ENCODE data around the gene RIPOR3. TPM values are rescaled to one million over a fixed set of nuclear protein-coding genes. Genes with fewer than 3 reads are reported as not detected.
"Not testable (repeated sequence)": the region's sequence is repeated elsewhere in the genome, so short reads cannot be mapped to it uniquely, and the experiment has no call there.

RIPOR3 gene
- total RNA-seq, 1 donor from 2014 or later: 0.41 TPM

DNA sequence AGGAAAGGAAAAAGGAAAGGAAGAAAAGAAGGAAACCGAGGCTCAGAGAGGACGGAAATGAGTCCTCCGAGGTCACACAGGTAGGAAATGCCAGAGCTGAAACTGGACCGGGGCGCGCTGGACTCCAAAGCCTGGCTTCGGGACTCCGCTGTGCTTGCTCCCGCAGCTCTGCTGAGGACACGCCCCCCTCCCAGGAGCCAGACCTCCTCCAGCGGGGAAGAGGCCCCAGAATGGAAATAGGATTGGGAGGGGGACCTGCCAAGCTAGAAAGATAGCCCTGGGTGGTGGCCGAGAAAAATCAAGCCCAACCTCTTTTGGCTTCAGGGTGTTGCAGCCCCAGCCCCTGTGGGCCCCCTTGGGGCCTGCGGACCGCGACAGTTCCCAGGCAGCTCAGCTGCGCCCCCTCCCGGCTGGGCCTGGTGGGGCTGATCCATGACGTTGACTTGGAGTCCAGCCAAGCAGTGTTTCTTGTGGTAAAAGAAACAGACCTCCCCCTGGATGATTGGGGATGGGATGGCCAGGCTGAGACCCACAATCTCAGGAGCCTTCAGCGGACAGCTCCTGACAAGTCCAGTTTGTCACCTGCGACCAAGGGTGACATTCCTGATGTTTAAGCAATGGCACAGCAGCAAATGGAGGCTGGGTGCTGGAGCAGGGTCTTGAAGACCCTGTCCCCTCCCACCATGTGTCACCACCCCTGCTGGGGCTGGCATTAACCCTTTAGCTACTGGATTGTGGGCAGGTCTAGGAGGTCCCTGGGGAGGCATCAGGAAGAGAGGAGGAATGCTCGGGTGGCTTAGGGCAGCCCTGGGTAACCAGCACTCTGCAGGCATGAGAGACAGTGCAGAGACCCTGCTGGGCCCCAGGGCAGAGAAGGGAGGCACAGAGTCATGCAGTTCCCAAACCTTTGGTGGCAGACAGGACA, 55.4 kb downstream of the RIPOR3 start:
- DNase-seq (ENCODE audit: extremely low read depth, low read depth, low spot score): no peak

DNA sequence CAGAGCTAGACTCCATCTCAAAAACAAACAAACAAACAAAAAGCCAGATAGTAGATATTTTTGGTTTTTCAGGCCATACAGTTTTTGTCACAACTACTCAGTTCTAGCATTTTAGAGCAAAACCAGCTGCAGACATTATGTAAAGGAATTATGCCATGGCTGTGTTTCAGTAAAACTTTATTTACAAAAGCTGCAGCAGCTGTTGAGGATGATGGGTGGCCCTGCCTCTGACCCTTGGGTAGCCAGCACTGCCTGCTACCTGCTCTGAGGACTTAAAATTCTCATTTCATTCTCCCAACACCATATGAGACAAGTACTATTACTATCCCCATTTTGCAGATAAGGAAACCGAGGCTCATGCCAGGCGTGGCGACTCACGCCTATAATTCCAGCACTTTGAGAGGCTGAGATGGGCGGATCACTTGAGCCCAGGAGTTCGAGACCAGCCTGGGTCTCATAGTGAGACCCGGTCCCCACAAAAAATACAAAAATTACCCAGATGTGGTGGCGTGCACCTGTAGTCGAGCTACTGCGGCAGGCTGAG, 56.3 kb downstream of the RIPOR3 start:
- DNase-seq (ENCODE audit: extremely low read depth, low read depth, low spot score): no peak

DNA sequence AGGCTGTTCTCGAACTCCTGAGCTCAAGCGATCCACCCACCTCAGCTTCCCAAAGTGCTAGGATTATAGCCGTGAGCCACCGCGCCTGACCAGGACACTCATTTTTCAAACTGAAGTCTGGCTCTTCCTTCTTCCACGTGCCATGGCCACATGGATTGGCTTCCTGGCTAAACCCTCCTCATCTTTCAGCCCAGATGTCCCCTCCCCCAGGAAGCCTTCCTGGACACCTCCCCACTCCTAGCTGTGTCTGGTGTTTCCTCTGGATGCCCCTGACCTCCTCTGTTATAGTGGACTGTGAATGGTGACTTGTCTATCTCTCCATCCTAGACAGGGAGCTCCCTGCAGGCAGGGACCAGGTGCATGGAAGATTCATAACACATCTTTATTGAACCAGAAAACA, 57.2 kb downstream of the RIPOR3 start:
- no peak for DNase-seq (ENCODE audit: extremely low read depth, low read depth, low spot score)

DNA sequence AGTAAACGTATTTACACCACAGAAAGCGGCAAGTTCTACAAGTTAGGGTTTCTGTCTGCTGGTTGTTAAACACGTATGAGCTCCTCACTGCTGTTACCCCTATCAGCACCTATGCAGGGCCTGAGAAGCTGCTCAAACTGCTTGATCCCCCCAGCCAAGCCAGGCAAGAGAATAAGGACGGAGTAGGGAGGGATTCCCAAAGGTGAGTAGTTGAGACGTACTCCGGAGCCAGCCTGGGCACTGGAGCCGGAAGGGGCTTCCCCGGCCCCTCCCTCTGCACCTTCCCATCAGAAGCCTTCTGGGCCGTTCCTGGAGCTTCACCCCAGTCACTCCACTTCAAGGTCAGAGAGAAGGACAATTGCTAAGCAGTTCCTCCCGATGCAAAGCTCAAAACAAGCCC, 58.0 kb downstream of the RIPOR3 start:
- DNase-seq (ENCODE audit: extremely low read depth, low read depth, low spot score): no peak

DNA sequence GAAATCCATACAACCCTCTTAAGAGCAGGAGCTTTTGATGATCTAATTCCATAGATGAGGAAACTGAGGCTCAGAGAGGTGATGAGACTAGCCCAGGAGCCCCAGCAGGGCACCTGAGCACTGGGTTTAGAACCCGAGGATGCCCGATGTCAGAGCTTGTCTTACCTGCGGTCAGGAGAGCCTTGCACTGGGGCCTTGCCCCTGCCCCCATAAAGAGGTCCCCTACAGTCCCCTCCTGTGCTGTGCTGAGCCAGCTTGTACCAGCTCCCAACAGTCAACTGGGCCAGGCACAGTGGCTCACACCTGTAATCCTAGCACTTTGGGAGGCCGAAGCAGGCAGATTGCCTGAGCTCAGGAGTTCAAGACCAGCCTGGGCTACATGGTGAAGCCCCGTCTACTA, 58.6 kb downstream of the RIPOR3 start:
- DNase-seq (ENCODE audit: extremely low read depth, low read depth, low spot score): no peak

DNA sequence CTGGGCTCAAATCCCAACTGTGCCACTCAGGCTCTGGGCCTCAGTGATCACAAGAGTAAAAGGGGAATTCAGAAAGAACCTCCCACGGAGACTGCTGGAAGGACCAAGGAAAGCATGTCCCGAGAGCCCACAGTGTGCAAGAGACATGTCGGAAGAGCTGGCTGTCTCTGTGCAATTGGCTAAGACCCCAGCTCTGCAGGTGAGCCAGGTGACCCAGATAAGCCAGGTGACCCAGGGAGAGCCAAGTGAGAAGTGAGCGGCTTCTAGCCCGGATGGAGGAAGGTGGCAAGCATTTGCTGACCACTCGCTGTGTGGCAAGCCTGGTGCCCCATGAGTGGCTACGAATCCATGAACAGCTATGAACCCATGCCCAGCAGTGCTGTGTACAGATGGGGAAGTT, 59.1 kb downstream of the RIPOR3 start:
- no peak for DNase-seq (ENCODE audit: extremely low read depth, low read depth, low spot score)

DNA sequence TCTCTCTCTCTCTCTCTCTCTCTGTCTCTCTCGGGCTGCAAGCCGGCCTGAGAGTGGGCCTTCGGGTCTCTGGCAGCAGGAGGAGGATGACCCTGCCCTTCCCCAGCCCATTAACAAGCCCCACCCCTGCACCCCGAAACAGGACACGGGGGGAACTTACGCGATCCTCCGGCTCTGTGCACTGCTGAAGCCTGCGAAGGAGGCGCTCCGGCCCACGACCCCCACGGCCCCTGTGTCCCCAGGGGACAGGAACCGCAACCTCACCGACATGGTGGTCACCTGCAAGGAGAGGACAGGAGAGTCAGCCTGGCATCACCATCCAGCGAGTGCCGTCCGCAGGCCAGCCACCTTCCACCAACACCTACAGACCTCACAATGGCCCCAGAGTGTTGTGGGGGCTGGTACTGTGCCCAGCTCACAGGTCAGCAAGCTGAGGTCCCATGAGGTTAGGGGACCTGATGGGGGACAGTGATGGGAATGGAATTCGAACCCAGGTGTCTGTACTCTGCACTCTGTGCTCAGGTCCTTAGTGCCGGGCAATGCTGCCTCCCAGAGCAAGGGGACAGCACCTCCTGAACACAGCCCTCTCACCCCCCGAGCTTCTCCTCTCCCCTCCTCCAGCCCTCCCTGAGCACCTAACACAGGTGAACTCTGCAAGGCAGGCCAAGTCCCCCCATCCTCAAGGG, 60.6 kb downstream of the RIPOR3 start:
- DNase-seq (ENCODE audit: extremely low read depth, low read depth, low spot score): no peak

DNA sequence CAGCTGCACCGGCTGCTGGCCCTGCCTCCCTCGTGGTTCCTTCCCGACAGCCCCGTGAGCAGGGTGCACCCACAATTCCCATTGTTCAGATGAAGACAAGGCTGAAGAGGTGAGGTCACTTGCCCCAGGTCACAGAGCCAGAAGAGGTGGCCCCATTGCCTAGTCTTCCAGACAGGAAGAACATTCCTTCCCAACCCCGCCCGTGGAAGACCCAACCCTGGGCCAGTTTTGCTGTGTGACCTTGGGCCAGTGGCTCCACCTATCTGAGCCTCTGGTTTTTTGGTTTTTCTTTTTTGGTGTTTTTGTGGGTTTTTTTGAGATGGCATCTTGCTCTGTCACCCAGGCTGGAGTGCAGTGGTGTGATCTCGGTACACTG, 61.7 kb downstream of the RIPOR3 start:
- no peak for DNase-seq (ENCODE audit: extremely low read depth, low read depth, low spot score)

DNA sequence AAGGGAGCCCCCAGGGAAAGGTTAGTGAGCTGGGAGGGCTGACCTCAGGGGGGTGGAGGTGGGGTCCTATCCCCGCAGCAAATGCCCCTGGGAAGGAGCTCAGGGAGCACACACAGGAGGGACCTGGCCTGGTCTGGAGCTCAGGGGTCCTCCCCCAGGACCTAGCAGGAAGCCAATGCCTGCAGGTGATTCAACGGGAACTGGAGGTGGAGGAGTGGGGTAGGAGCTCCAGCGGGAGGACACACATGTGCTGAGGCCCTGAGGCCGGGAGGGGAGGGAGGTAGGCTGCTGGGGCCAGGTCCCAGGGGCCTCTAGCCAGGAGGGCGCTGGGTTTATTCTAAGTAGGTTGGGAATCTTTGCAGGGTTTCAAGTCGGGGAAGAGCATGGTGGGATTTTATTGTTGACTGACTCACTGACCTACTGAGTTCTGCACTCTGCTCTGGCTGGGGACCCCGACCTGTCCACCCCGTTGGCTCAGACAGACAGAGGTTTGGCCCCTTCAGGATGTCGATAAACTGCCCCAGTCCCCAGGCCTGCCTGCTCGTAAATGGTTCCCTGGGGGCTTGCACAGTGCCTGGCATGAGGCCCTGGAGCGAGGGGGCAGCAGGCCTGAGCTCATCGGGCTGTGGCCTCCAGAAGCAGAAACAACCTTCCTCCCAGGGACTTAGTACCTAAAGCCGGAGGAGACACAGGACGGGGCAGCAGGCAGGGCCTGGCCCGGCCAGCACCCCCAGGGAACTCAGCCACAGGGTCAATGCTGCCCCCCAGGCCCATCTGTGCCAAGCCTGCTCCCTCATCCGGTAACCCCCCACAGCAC, 62.3 kb downstream of the RIPOR3 start:
- DNase-seq (ENCODE audit: extremely low read depth, low read depth, low spot score): no peak

DNA sequence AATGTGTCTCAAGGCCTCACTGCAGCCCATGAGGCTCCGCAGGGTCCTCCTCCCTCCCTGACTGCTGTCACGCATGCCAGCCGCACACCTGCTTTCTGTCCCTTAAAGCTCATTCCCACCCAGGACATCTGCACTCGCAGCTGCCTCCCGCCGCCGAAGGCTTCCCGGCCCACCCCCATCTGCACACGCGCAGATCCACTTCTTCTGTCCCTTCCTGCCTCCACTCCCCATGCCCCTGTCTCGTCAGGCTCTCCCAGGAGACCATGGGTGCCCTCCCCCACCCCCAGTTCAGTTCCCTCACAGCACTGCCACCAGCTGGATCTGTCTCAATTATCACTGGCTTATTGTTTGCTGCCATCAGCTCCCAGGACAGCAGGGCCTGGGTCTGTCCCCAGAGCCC, 63.0 kb downstream of the RIPOR3 start:
- DNase-seq (ENCODE audit: extremely low read depth, low read depth, low spot score): no peak

DNA sequence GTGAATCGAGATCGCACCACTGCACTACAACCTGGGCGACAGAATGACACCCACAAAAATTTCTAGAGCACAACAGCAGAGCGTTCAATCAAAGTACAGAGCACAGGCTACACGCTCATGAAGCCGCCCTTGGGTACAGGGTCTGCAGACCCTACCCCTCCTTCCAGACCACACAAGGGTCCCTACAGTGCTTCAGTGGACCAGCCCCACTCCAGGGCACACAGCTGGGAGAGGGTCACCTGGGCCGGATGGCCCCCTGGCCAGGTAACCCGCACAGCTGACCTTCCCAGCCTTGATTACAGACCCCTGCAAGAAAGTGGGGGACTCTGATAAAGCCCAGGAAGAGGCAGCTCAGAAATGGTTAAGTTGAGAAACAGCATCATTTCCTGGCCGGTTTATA, 63.6 kb downstream of the RIPOR3 start:
- DNase-seq (ENCODE audit: extremely low read depth, low read depth, low spot score): no peak

DNA sequence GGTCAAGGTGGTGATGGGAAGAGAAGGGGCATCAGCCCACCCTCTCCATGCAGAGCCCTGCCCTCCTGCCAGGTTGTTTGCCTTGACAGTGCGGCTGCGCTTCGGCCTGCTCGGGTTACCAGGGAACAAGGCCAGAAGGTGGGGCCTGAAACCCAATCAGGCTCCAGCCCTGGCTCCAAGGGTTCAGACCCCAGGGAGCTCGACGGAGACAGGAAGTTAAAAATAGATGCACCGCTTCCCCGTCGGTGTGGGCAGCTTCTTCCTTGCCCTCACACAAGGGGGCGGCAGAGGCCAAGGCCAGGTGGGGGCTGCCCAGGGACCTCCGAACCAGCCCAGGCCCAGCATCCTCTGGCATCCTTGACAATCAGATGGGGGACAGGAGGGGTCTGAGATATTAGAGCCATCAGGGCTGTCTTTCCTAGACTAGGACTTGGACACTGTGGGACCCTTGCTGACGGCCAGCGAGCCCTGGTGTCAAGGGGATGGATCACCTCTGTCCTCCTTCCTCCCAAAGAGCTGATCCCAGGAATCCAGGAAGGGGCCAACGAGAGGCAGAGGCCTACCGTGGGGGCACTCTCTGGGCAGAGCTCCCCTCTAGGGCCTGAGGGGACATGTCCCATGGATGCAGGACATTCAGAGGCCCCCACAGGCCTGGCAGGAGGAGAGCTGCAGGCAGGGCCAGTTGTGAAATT, 65.2 kb downstream of the RIPOR3 start:
- DNase-seq (ENCODE audit: extremely low read depth, low read depth, low spot score): no peak

DNA sequence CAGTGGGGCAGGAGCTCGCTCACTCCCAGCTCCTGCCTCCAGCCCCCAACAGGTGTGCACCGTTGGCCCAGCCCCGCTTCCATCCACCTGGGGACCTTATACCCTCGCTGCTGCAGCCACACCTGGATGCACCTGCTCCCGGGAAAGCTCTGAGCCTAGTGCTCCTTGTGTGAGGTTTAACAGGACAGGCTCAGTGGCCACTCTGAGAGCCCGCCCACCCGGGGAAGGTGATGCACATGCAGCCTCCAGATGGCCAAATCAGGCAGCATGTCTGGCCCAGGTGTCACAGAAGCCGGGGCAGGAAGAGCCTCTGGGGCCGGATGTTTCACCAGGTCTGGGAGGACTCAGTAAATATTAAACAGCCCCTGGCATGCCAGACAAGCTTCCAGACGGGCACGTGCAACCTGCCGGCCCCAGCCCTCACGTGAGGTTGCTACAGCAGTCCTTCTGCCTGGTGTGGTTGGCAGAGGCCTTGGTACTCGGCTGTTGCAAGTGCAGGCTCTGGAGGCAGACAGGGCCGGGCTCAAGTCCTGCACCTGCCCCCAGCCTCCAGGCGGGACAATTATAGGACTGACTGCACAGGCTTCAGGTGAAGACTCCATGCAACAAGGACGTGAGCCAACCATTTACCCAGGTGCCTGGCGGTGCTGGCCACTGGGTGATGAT, 66.9 kb downstream of the RIPOR3 start:
- DNase-seq (ENCODE audit: extremely low read depth, low read depth, low spot score): no peak

DNA sequence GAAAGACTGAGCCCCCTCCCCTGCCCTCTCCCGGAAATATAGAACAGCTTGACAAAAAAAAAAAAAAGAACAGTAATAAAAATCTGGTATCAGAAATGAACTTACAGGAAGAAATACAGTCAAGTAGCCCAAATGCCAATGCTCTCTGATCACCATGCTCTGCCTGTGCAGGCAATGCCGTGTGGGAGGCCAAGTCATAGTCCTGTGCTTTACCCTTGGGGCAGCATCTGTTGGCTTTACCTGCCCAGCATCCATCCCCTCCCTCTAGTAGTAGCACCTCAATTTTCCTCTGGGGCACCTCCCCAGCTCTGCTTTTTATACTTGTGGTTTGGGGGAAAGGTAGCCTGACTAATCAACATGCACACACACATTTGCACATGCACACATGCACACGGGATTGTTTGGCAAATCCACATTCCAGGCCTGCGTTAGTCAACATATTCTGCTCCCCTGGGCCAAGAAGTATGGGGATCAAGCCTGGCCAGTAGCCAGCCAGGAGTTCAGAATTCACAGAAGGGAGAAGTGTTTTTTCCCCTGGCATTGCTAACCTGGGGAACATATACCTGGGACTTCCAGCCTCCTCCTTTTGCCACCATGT, 70.2 kb downstream of the RIPOR3 start:
- no peak for DNase-seq (ENCODE audit: extremely low read depth, low read depth, low spot score)

DNA sequence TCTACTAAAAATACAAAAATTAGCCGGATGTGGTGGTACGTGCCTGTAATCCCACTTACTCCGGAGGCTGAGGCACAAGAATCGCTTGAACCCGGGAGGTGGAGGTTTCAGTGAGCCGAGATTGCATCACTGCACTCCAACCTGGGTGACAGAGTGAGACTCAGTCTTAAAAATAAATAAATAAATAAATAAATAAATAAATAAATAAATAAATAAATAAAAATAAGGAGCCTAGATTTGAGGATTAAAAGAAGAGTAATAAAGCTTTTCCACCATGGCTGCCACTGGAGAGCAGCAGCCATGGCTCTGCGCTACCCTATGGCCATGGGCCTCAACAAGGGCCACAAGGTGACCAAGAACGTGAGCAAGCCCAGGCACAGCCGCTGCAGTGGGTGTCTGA, 70.9 kb downstream of the RIPOR3 start:
- not testable (repeated sequence) for DNase-seq (ENCODE audit: extremely low read depth, low read depth, low spot score)

DNA sequence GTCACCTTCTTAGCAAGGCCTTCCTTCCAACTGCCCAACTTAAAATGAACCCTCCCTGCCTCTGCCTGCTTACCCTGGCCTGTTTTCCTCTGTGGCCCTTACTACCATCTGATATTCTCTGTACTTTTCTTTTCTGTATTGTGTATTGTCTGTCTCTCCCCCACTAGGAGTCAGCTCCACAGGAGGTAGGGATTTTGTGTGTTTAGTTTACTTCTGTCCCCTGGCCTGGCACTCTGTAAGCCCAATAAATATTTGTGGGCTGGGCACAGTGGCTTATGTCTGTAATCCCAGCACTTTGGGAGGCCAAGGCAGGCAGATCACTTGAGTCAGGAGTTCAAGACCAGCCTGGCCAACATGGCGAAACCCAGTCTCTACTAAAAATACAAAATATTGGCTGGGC, 72.8 kb downstream of the RIPOR3 start:
- no peak for DNase-seq (ENCODE audit: extremely low read depth, low read depth, low spot score)

DNA sequence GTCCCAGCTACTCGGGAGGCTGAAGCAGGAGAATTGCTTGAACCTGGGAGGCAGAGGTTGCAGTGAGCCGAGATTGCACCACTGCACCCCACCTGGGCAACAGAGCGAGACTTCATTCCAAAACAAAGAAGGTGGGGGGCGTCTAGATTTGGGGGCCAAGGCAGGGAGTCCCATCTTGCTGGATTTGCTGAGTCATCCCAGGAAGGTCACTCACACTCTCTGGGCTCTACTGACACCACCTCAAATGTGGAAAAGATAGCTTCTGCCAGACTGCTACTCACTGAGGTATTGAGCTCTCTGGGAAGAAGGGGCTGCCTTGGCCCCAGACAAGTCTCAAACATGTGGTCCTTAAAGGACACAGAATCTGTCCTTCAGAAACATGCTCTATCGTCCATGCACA, 74.3 kb downstream of the RIPOR3 start:
- DNase-seq (ENCODE audit: extremely low read depth, low read depth, low spot score): no peak

DNA sequence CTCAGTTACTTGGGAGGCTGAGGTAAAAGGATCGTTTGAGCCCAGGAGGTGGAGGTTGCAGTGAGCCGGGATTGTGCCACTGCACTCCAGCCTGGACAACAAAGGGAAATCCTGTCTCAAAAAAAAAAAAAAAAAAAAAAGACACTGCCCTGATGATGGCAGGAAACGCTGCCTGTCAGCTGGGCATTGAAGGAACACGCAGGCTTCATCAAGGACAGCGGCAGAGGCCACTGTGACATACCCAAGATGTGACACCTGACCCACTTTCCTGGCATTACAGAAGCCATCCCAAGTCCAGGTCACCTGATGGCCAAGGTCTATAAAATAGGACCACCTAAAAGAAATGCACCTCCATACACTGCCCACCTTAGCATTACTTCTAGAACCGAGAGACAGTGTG, 75.9 kb downstream of the RIPOR3 start:
- no peak for DNase-seq (ENCODE audit: extremely low read depth, low read depth, low spot score)

DNA sequence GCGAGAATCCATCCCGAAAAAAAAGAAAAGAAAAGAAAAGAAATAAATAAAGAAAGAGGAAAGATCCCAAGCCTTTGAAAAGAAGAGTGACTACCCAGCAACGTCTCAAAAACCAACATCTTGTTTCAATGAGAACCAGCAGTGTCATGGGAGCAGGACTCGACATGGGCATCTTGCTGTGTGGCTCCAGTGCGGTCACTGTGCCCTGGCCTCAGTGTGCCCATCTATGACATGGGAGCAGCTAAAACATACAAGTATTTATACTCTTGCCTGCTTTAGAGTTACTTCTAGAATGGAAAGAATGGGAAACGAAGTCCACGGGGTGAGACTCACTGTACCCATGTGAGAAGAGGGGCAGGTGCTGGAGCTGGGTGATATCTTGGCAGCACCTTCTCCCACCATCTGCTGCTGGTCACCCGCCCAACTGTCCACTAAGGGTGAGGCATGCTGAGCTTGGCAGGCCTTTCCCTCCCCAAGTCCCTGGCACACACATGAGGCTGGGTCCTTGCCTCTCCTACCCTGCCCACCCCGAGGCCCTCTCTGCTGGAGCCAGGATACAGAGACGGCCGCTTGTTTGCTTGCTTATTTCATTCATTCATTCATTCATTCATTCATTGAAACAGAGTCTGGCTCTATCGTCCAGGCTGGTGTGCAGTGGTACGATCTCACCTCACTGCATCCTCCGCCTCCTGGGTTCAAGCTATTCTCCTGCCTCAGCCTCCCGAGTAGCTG, 77.7 kb downstream of the RIPOR3 start:
- no peak for DNase-seq (ENCODE audit: extremely low read depth, low read depth, low spot score)
